H1 (cell line): ENCODE measurements around the gene CNOT3.

ENCODE experiments used
- EZH2 ChIP-seq: fragments of 200-600 bp; sonication (generic); IDR thresholded peaks from 2 replicates; pipeline ENCODE4 v1.7.1; 2012; ENCODE audit warnings: low read depth, mild to moderate bottlenecking, moderate library complexity, low read length, inconsistent platforms; ENCODE audit not compliant: severe bottlenecking
- POLR2AphosphoS5 ChIP-seq: IDR thresholded peaks from 2 replicates; pipeline ENCODE4 v1.6.1; 2011; ENCODE audit warnings: low read depth, low read length
- SIN3A ChIP-seq, 2 experiments: IDR thresholded peaks in 1 of 2; conservative IDR thresholded peaks in 1 of 2; 2 replicates each; pipeline ENCODE4 v1.6.1; 2011 to 2012; ENCODE audit warnings: low read length in 2 of 2, improper control_type of control experiment in 1 of 2, low read depth in 1 of 2, mild to moderate bottlenecking in 1 of 2
- SRF ChIP-seq: IDR thresholded peaks from 2 replicates; pipeline ENCODE4 v1.6.1; 2011; ENCODE audit warnings: mild to moderate bottlenecking, low read depth, low read length, moderate library complexity
- TF ChIP-seq, protein P1 (sequence below), 3 experiments: IDR thresholded peaks; 1 replicate in 2 of 3; 2 replicates in 1 of 3; pipeline versions ENCODE4 v1.5.1 to v1.6.1; 2011; ENCODE audit warnings: low read length in 3 of 3, mild to moderate bottlenecking in 3 of 3, inconsistent platforms in 2 of 3, low read depth in 1 of 3, moderate library complexity in 1 of 3; ENCODE audit not compliant: insufficient read depth in 1 of 3; ENCODE audit errors: control extremely low read depth in 1 of 3
- TF ChIP-seq, protein P2 (sequence below): IDR thresholded peaks from 2 replicates; pipeline ENCODE4 v1.6.1; 2012; ENCODE audit warnings: inconsistent platforms

DNA sequence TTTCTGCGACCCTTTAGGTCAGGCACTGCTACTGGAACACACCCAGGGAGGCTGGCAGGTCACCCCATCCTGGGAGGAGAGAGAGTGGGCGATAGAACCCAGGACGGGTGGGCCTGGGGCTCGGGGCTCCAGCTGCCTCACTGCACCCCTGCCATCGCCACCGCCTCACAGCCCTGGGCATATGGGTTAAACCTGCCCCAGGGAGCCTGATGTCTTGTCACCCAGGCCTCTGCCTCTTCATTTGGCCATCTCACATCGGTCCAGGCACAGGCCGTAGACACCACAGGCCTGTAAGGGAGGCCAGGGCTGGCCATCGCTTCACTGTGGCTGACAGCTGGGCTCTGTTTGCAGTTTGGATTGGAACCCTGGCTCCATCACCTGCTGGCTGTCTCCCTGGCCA lies 11.8 kb upstream of the CNOT3 start:
- TF ChIP-seq EZH2 (no peak), SIN3A (conservative IDR thresholded peaks at IDR 0.05 in 1 of 2, IDR thresholded peaks at IDR 0.05 in 1 of 2; ENCODE audit: low read depth in 1 of 2, low read length in 2 of 2) (no peak), POLR2AphosphoS5 (no peak), SRF (no peak)
- TF ChIP-seq, protein P1, sequence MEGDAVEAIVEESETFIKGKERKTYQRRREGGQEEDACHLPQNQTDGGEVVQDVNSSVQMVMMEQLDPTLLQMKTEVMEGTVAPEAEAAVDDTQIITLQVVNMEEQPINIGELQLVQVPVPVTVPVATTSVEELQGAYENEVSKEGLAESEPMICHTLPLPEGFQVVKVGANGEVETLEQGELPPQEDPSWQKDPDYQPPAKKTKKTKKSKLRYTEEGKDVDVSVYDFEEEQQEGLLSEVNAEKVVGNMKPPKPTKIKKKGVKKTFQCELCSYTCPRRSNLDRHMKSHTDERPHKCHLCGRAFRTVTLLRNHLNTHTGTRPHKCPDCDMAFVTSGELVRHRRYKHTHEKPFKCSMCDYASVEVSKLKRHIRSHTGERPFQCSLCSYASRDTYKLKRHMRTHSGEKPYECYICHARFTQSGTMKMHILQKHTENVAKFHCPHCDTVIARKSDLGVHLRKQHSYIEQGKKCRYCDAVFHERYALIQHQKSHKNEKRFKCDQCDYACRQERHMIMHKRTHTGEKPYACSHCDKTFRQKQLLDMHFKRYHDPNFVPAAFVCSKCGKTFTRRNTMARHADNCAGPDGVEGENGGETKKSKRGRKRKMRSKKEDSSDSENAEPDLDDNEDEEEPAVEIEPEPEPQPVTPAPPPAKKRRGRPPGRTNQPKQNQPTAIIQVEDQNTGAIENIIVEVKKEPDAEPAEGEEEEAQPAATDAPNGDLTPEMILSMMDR (IDR thresholded peaks at IDR 0.05; ENCODE audit: control extremely low read depth in 1 of 3, insufficient read depth in 1 of 3, low read depth in 1 of 3, low read length in 3 of 3) = no peak
- TF ChIP-seq, protein P2, sequence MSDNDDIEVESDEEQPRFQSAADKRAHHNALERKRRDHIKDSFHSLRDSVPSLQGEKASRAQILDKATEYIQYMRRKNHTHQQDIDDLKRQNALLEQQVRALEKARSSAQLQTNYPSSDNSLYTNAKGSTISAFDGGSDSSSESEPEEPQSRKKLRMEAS = no peak
